OCI-M1 (cell line): ENCODE results near the gene COL1A2.
A peak's percentile ranks its signal among the peaks of the same experiment; 100 is the strongest.

Source experiments
- DNase-seq: peaks from one replicate; lab custom pipeline; 2025; lab: John Stamatoyannopoulos, UW

Gene COL1A2

GRCh38 chr7:94382746-94383145 is 11.9 kb upstream of the COL1A2 start:
- no peak for DNase-seq

GRCh38 chr7:94384315-94384714 is 10.4 kb upstream of the COL1A2 start:
- DNase-seq = no peak

- DNase-seq = no peak
Observed at GRCh38 chr7:94386416-94386815, 8.3 kb upstream of the COL1A2 start.

- DNase-seq = no peak
Observed at GRCh38 chr7:94388540-94388939, 6.2 kb upstream of the COL1A2 start.

GRCh38 chr7:94389381-94389780 is 5.3 kb upstream of the COL1A2 start:
- DNase-seq = no peak

GRCh38 chr7:94391726-94392392 is 2.8 kb upstream of the COL1A2 start:
- DNase-seq = peak; percentile 59

- no peak for DNase-seq
Observed at GRCh38 chr7:94392393-94392786, 2.3 kb upstream of the COL1A2 start.

- no peak for DNase-seq
Observed at GRCh38 chr7:94393246-94394108, 1.2 kb upstream of the COL1A2 start.

- no peak for DNase-seq
Observed at GRCh38 chr7:94394109-94394436, 622 bp upstream of the COL1A2 start.

- peak; percentile 94 for DNase-seq
Observed at GRCh38 chr7:94395141-94396036, 694 bp downstream of the COL1A2 start.

- peak; percentile 57 for DNase-seq
Observed at GRCh38 chr7:94396037-94396431, 1.3 kb downstream of the COL1A2 start.

GRCh38 chr7:94396596-94396995 is 1.9 kb downstream of the COL1A2 start:
- DNase-seq = no peak

GRCh38 chr7:94397722-94398121 is 3.0 kb downstream of the COL1A2 start:
- DNase-seq = no peak

GRCh38 chr7:94398841-94399240 is 4.1 kb downstream of the COL1A2 start:
- no peak for DNase-seq

GRCh38 chr7:94400022-94400421 is 5.3 kb downstream of the COL1A2 start:
- no peak for DNase-seq

- DNase-seq = no peak
Observed at GRCh38 chr7:94400643-94401427, 6.1 kb downstream of the COL1A2 start.

GRCh38 chr7:94401428-94401814 is 6.7 kb downstream of the COL1A2 start:
- no peak for DNase-seq

GRCh38 chr7:94403546-94403945 is 8.9 kb downstream of the COL1A2 start:
- no peak for DNase-seq

GRCh38 chr7:94405506-94405905 is 10.8 kb downstream of the COL1A2 start:
- DNase-seq = no peak

- no peak for DNase-seq
Observed at GRCh38 chr7:94406696-94407095, 12.0 kb downstream of the COL1A2 start.

GRCh38 chr7:94409200-94409948 is 14.7 kb downstream of the COL1A2 start:
- no peak for DNase-seq
